ENCODE data around the gene MYO18A.

MYO18A gene

GRCh38 chr17:29086628-29087332, 93.4 kb downstream of the MYO18A start:
- TF ChIP-seq CTCF (IDR thresholded peaks at IDR 0.05; ENCODE audit: borderline replicate concordance, insufficient read depth, low read depth, low read length): no peak
- no peak overlapping the region for H3K4me3 ChIP-seq (ENCODE audit: low read depth, low read length)

GRCh38 chr17:29085223-29085622, 95.0 kb downstream of the MYO18A start:
- H3K4me3 ChIP-seq (ENCODE audit: low read depth, low read length): no peak overlapping the region
- no peak for TF ChIP-seq CTCF (IDR thresholded peaks at IDR 0.05; ENCODE audit: borderline replicate concordance, insufficient read depth, low read depth, low read length)

- H3K4me3 ChIP-seq (ENCODE audit: low read depth, low read length): no peak overlapping the region
- no peak for TF ChIP-seq CTCF (IDR thresholded peaks at IDR 0.05; ENCODE audit: borderline replicate concordance, insufficient read depth, low read depth, low read length)
Observed at GRCh38 chr17:29084541-29085146, 95.6 kb downstream of the MYO18A start.

- no peak for TF ChIP-seq CTCF (IDR thresholded peaks at IDR 0.05; ENCODE audit: borderline replicate concordance, insufficient read depth, low read depth, low read length)
- H3K4me3 ChIP-seq (ENCODE audit: low read depth, low read length): no peak overlapping the region
Observed at GRCh38 chr17:29080965-29081364, 99.2 kb downstream of the MYO18A start.

- no peak for TF ChIP-seq CTCF (IDR thresholded peaks at IDR 0.05; ENCODE audit: borderline replicate concordance, insufficient read depth, low read depth, low read length)
- no peak overlapping the region for H3K4me3 ChIP-seq (ENCODE audit: low read depth, low read length)
Observed at GRCh38 chr17:29080323-29080722, 99.9 kb downstream of the MYO18A start.

GRCh38 chr17:29079887-29080286, 100.3 kb downstream of the MYO18A start:
- no peak for TF ChIP-seq CTCF (IDR thresholded peaks at IDR 0.05; ENCODE audit: borderline replicate concordance, insufficient read depth, low read depth, low read length)
- no peak overlapping the region for H3K4me3 ChIP-seq (ENCODE audit: low read depth, low read length)

GRCh38 chr17:29079433-29079832, 100.8 kb downstream of the MYO18A start:
- H3K4me3 ChIP-seq (ENCODE audit: low read depth, low read length): no peak overlapping the region
- no peak for TF ChIP-seq CTCF (IDR thresholded peaks at IDR 0.05; ENCODE audit: borderline replicate concordance, insufficient read depth, low read depth, low read length)
